Upper lobe of right lung (tissue), 1 donor: Measurements from ENCODE around the gene MGME1. TPM values are rescaled to one million over a fixed set of nuclear protein-coding genes. Genes with fewer than 3 reads are reported as not detected.

Experiments
- ATAC-seq: fragments of 200-7000 bp; cut with Tn5 transposase; one replicate; pipeline ENCODE4 v1.9.1; 2020; ENCODE audit warnings: mild to moderate bottlenecking, moderate library complexity
- DNase-seq: peaks from one replicate; pipeline ENCODE4 v3.0.0-alpha.2; 2020
- H3K27ac ChIP-seq: fragments of 200-600 bp; one replicate; pipeline ENCODE4 v1.8.0; 2022
- H3K27me3 ChIP-seq: fragments of 200-600 bp; one replicate; pipeline ENCODE4 v1.8.0; 2022; ENCODE audit warnings: mild to moderate bottlenecking
- H3K36me3 ChIP-seq: fragments of 200-600 bp; one replicate; pipeline ENCODE4 v1.8.0; 2022
- H3K4me1 ChIP-seq: fragments of 200-600 bp; one replicate; pipeline ENCODE4 v1.8.0; 2022
- H3K4me3 ChIP-seq: fragments of 200-600 bp; one replicate; pipeline ENCODE4 v1.8.0; 2022; ENCODE audit warnings: mild to moderate bottlenecking
- H3K9me3 ChIP-seq: fragments of 200-600 bp; one replicate; pipeline ENCODE4 v1.8.0; 2022
- CTCF ChIP-seq: fragments of 200-600 bp; IDR thresholded peaks from one replicate; pipeline ENCODE4 v1.8.0; 2022; ENCODE audit warnings: antibody characterized with exemption
- intact Hi-C: fragments of 100-400 bp; cut with DNase I; formaldehyde crosslinking; loops from one replicate; pipeline ENCODE4 v1.11.0; 2022
- total RNA-seq: library from RNA; stranded (reverse); fragmentation: NEBNext Ultra II Directional; extraction: Animal tissue kit (Norgen Biotek cat#: 25700); gene quantifications from one replicate; pipeline ENCODE4 v1.2.1, GENCODE V29; 2021
- donor health status: DM: no; HTN: yes; CAD: no; lungs with severe emphysema.

MGME1 gene
- total RNA-seq, 1 donor from 2014 or later, result 10.2 TPM

- intact Hi-C loops, result no loop called here
These were observed 62.2 kb downstream of the MGME1 start for GRCh38 chr20:18031050-18031449.

GRCh38 chr20:18031888-18032509 is 63.2 kb downstream of the MGME1 start:
- Histone ChIP-seq H3K27ac (no peak overlapping the region), H3K4me3 (no peak overlapping the region), H3K27me3 (no peaks in the 10 kb centered on the region), H3K36me3 (no peaks in the 10 kb centered on the region), H3K9me3 (no peaks in the 10 kb centered on the region), H3K4me1 (no peaks in the 10 kb centered on the region)
- no peak for TF ChIP-seq CTCF
- no peak for ATAC-seq
- no peak for DNase-seq
- intact Hi-C loops, result no loop called here

More at GRCh38 chr20:18031050-18031449, 62.2 kb downstream of the MGME1 start:
- no peaks in the 10 kb centered on the region for H3K9me3 ChIP-seq
- H3K27ac ChIP-seq, result no peak overlapping the region
- TF ChIP-seq CTCF, result no peak
- no peaks in the 10 kb centered on the region for H3K36me3 ChIP-seq
- H3K4me1 ChIP-seq, result no peaks in the 10 kb centered on the region
- no peak overlapping the region for H3K4me3 ChIP-seq
- no peaks in the 10 kb centered on the region for H3K27me3 ChIP-seq
- no peak for ATAC-seq
- no peak for DNase-seq

GRCh38 chr20:18032977-18033892 is 64.4 kb downstream of the MGME1 start:
- Histone ChIP-seq H3K27ac (no peak overlapping the region), H3K9me3 (no peaks in the 10 kb centered on the region), H3K36me3 (no peaks in the 10 kb centered on the region), H3K27me3 (no peaks in the 10 kb centered on the region), H3K4me3 (no peak overlapping the region), H3K4me1 (no peaks in the 10 kb centered on the region)
- no peak for TF ChIP-seq CTCF
- ATAC-seq (no peak), DNase-seq (no peak)
- intact Hi-C loops, result no loop called here

- ATAC-seq (no peak), DNase-seq (no peak)
- Histone ChIP-seq H3K9me3 (no peaks in the 10 kb centered on the region), H3K36me3 (no peaks in the 10 kb centered on the region), H3K27me3 (no peaks in the 10 kb centered on the region), H3K27ac (no peak overlapping the region), H3K4me3 (no peak overlapping the region), H3K4me1 (no peaks in the 10 kb centered on the region)
- intact Hi-C loops, result no loop called here
- no peak for TF ChIP-seq CTCF
These were observed 65.2 kb downstream of the MGME1 start for GRCh38 chr20:18034039-18034438.

- H3K36me3 ChIP-seq, result no peaks in the 10 kb centered on the region
These were observed 70.2 kb downstream of the MGME1 start for GRCh38 chr20:18039063-18039462.

More at GRCh38 chr20:18039063-18039462, 70.2 kb downstream of the MGME1 start:
- Histone ChIP-seq H3K9me3 (peaks cover 5% of the 10 kb centered on the region), H3K4me1 (no peaks in the 10 kb centered on the region), H3K27ac (no peak overlapping the region), H3K27me3 (no peaks in the 10 kb centered on the region), H3K4me3 (no peak overlapping the region)
- DNase-seq, result no peak
- ATAC-seq, result no peak
- TF ChIP-seq CTCF, result no peak
- intact Hi-C loops, result no loop called here

Other genes starting within 250 kb of the MGME1 start
- 86.6 TPM for gene SNX5, start 224 bp upstream of the MGME1 start, total RNA-seq
- gene OVOL2, start 88.9 kb downstream of the MGME1 start, total RNA-seq, result 6.7 TPM
- gene KAT14, start 168.8 kb downstream of the MGME1 start, total RNA-seq, result 12.5 TPM
- gene PET117, start 168.8 kb downstream of the MGME1 start, total RNA-seq, result 11.7 TPM